ENCODE data around the gene NOC2L.

GRCh38 chr1:918353-918752 lies 40.7 kb downstream of the NOC2L start:
- TF ChIP-seq RAD21 (IDR thresholded peaks at IDR 0.05; ENCODE audit: low read depth), result no peak
- TF ChIP-seq YY1 (IDR thresholded peaks at IDR 0.05; ENCODE audit: low read depth), result no peak
- no peak for TF ChIP-seq ZBTB7A (IDR thresholded peaks at IDR 0.05; ENCODE audit: low read depth)
